Loucy (cell line): ENCODE measurements around the gene HS3ST4.

ENCODE experiments used
- H2AFZ ChIP-seq: fragments of 200-600 bp; sonication (generic); 2 replicates; pipeline ENCODE4 v1.6.0; 2016; ENCODE audit warnings: antibody characterized with exemption, mild to moderate bottlenecking, low read length, moderate library complexity
- H3F3A ChIP-seq: fragments of 200-600 bp; 2 replicates; pipeline ENCODE4 v1.6.0; 2016; ENCODE audit warnings: antibody characterized with exemption, low read depth, mild to moderate bottlenecking
- H3K27me3 ChIP-seq: fragments of 200-600 bp; sonication (generic); 2 replicates; pipeline ENCODE4 v1.6.1; 2014; ENCODE audit warnings: low read length, mild to moderate bottlenecking; ENCODE audit not compliant: insufficient read depth, poor library complexity, severe bottlenecking
- H3K36me3 ChIP-seq: fragments of 200-600 bp; sonication (generic); 2 replicates; pipeline ENCODE4 v1.6.1; 2016; ENCODE audit warnings: low read length; ENCODE audit not compliant: insufficient read depth
- H3K4me1 ChIP-seq: fragments of 200-600 bp; sonication (generic); 2 replicates; pipeline ENCODE4 v1.5.1; 2014; ENCODE audit warnings: low read length, mild to moderate bottlenecking; ENCODE audit not compliant: insufficient read depth, poor library complexity, severe bottlenecking
- H3K4me2 ChIP-seq: fragments of 200-600 bp; sonication (generic); 2 replicates; pipeline ENCODE4 v1.6.0; 2014; ENCODE audit warnings: antibody characterized with exemption, low read length, low read depth, mild to moderate bottlenecking; ENCODE audit not compliant: poor library complexity, severe bottlenecking
- H3K4me3 ChIP-seq: fragments of 200-600 bp; sonication (generic); 2 replicates; pipeline ENCODE4 v1.5.1; 2014; ENCODE audit warnings: low read length, mild to moderate bottlenecking, mixed read lengths; ENCODE audit not compliant: poor library complexity, severe bottlenecking
- H3K79me2 ChIP-seq: fragments of 200-600 bp; sonication (generic); 2 replicates; pipeline ENCODE4 v1.6.1; 2014; ENCODE audit warnings: low read length; ENCODE audit not compliant: insufficient read depth
- H3K9ac ChIP-seq: fragments of 200-600 bp; sonication (generic); 2 replicates; pipeline ENCODE4 v1.6.0; 2014; ENCODE audit warnings: mild to moderate bottlenecking, low read depth, low read length, moderate library complexity; ENCODE audit not compliant: poor library complexity, severe bottlenecking
- H3K9me2 ChIP-seq: fragments of 200-600 bp; sonication (generic); replicated peaks from 2 replicates; pipeline ENCODE4 v1.6.1; 2016; ENCODE audit warnings: low read depth, low read length, mixed read lengths
- H3K9me3 ChIP-seq: fragments of 200-600 bp; sonication (generic); 2 replicates; pipeline ENCODE4 v1.6.1; 2014; ENCODE audit warnings: mild to moderate bottlenecking, antibody characterized with exemption, low read length, low read depth; ENCODE audit not compliant: insufficient read depth
- H4K20me1 ChIP-seq: fragments of 200-600 bp; sonication (generic); 2 replicates; pipeline ENCODE4 v1.6.0; 2014; ENCODE audit warnings: antibody characterized with exemption, low read length, mild to moderate bottlenecking; ENCODE audit not compliant: insufficient read depth, poor library complexity, severe bottlenecking
- EZH2phosphoT487 ChIP-seq: fragments of 200-600 bp; IDR thresholded peaks from 2 replicates; pipeline ENCODE4 v1.6.1; 2018; ENCODE audit warnings: antibody characterized with exemption, mild to moderate bottlenecking, moderate library complexity, borderline replicate concordance
- TF ChIP-seq, protein P1 (sequence below): fragments of 200-600 bp; sonication (generic); conservative IDR thresholded peaks from 2 replicates; pipeline ENCODE4 v1.5.1; 2014; ENCODE audit warnings: mild to moderate bottlenecking, antibody characterized with exemption, low read length

The HS3ST4 gene

DNA sequence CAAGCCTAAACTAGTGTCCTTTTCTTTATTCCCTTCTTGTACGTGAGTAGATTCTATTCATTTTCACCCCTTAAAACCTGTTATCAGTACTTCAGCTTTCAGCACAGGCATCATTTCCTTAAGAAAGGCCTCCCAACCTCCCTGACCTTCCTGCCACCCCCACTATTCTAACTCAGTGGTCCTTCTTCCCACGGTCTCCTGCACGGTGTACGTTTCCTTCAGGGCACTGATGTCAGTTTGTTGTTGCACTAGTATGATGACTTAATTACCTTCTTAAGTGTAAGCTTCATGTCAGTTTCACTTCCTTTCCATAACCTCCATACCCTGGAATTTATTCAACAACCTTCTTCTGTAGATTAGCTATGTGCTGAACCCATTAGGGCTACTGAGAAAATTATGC, 484.2 kb downstream of the HS3ST4 start:
- Histone ChIP-seq H3K4me2 (no peak overlapping the region), H3K9me3 (no peaks in the 10 kb centered on the region)

DNA sequence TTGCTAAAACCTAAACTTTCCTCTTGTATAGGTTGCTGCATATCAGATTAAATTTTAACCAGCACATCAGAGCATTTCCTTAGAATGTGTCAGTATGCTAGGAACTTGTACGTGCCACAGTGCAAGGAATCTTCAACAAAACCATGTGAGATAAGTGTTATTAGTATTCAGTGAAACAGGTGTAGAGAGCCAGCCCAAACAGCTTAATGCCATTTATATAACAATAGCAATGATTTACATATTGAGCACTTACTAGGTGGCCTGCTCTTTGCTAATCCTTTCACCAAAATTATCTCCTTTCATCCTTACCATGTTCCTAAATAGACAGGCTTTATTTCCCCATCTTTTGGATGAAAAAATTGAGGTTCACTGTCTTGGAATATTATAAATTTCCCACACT, 485.7 kb downstream of the HS3ST4 start:
- Histone ChIP-seq H3K27me3 (no peaks in the 10 kb centered on the region), H3K4me2 (no peak overlapping the region), H3K4me1 (no peaks in the 10 kb centered on the region), H3K36me3 (no peaks in the 10 kb centered on the region), H4K20me1 (no peaks in the 10 kb centered on the region), H3K9ac (no peak overlapping the region), H3K4me3 (no peak overlapping the region), H3K79me2 (no peaks in the 10 kb centered on the region), H3K9me2 (no peaks in the 10 kb centered on the region), H3F3A (no peaks in the 10 kb centered on the region), H2AFZ (no peak overlapping the region), H3K9me3 (no peaks in the 10 kb centered on the region)
- TF ChIP-seq EZH2phosphoT487, result no peak
- TF ChIP-seq, protein P1, sequence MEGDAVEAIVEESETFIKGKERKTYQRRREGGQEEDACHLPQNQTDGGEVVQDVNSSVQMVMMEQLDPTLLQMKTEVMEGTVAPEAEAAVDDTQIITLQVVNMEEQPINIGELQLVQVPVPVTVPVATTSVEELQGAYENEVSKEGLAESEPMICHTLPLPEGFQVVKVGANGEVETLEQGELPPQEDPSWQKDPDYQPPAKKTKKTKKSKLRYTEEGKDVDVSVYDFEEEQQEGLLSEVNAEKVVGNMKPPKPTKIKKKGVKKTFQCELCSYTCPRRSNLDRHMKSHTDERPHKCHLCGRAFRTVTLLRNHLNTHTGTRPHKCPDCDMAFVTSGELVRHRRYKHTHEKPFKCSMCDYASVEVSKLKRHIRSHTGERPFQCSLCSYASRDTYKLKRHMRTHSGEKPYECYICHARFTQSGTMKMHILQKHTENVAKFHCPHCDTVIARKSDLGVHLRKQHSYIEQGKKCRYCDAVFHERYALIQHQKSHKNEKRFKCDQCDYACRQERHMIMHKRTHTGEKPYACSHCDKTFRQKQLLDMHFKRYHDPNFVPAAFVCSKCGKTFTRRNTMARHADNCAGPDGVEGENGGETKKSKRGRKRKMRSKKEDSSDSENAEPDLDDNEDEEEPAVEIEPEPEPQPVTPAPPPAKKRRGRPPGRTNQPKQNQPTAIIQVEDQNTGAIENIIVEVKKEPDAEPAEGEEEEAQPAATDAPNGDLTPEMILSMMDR, result no peak

More for the DNA sequence above, 484.2 kb downstream of the HS3ST4 start:
- Histone ChIP-seq H3K4me1 (no peaks in the 10 kb centered on the region), H3F3A (no peaks in the 10 kb centered on the region), H2AFZ (no peak overlapping the region), H3K27me3 (no peaks in the 10 kb centered on the region), H3K4me3 (no peak overlapping the region), H3K79me2 (no peaks in the 10 kb centered on the region), H3K9me2 (no peaks in the 10 kb centered on the region), H3K36me3 (no peaks in the 10 kb centered on the region), H3K9ac (no peak overlapping the region), H4K20me1 (no peaks in the 10 kb centered on the region)
- TF ChIP-seq, protein P1, result no peak
- TF ChIP-seq EZH2phosphoT487, result no peak

DNA sequence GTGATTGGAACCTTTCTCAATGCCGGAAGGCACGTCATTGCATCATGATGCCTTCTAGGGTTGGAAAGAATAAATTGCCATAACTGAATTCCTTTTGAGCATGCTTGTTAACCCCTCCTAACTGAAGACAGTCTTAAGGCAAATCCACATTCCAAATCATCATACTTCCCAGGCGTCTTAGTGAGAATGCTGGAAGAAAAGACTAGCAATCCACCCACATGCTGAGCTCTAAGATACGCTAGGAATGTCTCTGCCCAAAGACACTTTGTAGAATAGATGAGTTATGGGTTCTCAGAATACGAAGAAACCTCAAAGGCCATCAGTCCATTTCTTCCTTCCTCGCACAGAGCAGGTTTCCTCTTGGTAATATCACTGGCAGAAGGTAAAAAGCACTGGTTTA, 486.5 kb downstream of the HS3ST4 start:
- Histone ChIP-seq H3K79me2 (no peaks in the 10 kb centered on the region), H3K27me3 (no peaks in the 10 kb centered on the region), H3K4me2 (no peak overlapping the region), H3K9me2 (no peaks in the 10 kb centered on the region), H3K9me3 (no peaks in the 10 kb centered on the region), H3F3A (no peaks in the 10 kb centered on the region), H3K4me3 (no peak overlapping the region), H3K9ac (no peak overlapping the region), H2AFZ (no peak overlapping the region), H4K20me1 (no peaks in the 10 kb centered on the region), H3K36me3 (no peaks in the 10 kb centered on the region), H3K4me1 (no peaks in the 10 kb centered on the region)
- TF ChIP-seq, protein P1, result no peak
- TF ChIP-seq EZH2phosphoT487, result no peak
